Measurements from ENCODE around the gene SLC66A2.

GRCh38 chr18:79918615-79919011 is 32.8 kb downstream of the SLC66A2 start:
- TF ChIP-seq CTCF (conservative IDR thresholded peaks at IDR 0.05) (no peak), ZFX (IDR thresholded peaks at IDR 0.05) (no peak)

Data from C4-2B (cell line).